Measurements from ENCODE around the gene EEF1G. TPM values are rescaled to one million over a fixed set of nuclear protein-coding genes. Genes with fewer than 3 reads are reported as not detected.

EEF1G gene
- total and polyA plus RNA-seq, 2 of the 13 experiments (the other 11 are each of a cell fraction or from before 2014, with no cell fraction given) = 1,787 to 2,144 TPM

DNA sequence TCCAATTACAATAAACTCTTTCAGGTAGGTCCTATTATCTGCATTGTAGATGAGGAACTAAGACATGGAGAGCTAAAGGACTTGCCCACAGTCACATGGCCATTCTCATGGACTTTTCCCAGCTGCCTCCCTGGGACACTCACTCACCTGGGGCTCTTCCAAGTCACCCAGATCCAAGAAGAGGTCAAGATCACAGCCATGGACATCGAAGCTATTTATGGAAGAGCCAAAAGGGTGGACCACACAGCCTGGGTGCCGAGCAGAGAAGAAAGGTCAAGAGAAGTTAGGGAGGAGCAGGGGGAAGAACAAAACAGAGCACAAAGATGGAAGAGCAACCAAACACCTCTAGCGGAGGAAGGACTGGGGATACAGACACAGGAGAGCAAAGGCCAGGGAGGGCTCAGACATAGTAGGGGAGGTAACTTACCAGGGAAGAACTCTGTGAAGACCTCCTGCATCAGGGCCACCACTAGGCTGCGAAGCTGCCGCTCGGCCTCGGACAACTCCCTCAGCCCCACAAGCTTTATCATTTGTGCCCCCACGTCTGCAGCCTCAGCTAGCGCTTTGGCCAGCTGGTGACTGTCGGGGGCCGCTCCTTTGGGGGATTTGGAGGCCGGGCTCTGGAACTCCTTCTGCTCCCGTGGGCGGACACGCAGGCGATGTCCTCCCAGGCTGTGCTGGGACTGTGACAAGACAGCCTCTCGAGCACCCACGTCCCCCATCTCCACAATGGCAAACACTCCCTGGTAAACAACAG, 7.4 kb upstream of the EEF1G start:
- no peak for TF ChIP-seq AKAP8 (CRISPR knock-in tag; IDR thresholded peaks at IDR 0.05)
- no peak for TF ChIP-seq HNF4A (CRISPR knock-in tag; IDR thresholded peaks at IDR 0.05)
- TF ChIP-seq, protein P1, sequence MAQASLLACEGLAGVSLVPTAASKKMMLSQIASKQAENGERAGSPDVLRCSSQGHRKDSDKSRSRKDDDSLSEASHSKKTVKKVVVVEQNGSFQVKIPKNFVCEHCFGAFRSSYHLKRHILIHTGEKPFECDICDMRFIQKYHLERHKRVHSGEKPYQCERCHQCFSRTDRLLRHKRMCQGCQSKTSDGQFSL (CRISPR knock-in tag; IDR thresholded peaks at IDR 0.05) = no peak
- TF ChIP-seq, protein P2, sequence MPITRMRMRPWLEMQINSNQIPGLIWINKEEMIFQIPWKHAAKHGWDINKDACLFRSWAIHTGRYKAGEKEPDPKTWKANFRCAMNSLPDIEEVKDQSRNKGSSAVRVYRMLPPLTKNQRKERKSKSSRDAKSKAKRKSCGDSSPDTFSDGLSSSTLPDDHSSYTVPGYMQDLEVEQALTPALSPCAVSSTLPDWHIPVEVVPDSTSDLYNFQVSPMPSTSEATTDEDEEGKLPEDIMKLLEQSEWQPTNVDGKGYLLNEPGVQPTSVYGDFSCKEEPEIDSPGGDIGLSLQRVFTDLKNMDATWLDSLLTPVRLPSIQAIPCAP (CRISPR knock-in tag; IDR thresholded peaks at IDR 0.05; ENCODE audit: low read depth) = no peak
- TF ChIP-seq, protein P3, sequence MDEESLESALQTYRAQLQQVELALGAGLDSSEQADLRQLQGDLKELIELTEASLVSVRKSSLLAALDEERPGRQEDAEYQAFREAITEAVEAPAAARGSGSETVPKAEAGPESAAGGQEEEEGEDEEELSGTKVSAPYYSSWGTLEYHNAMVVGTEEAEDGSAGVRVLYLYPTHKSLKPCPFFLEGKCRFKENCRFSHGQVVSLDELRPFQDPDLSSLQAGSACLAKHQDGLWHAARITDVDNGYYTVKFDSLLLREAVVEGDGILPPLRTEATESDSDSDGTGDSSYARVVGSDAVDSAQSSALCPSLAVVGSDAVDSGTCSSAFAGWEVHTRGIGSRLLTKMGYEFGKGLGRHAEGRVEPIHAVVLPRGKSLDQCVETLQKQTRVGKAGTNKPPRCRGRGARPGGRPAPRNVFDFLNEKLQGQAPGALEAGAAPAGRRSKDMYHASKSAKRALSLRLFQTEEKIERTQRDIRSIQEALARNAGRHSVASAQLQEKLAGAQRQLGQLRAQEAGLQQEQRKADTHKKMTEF (CRISPR knock-in tag; IDR thresholded peaks at IDR 0.05) = no peak
- no peak for TF ChIP-seq MTF1 (CRISPR knock-in tag; IDR thresholded peaks at IDR 0.05)
- H3K27ac ChIP-seq (ENCODE audit: extremely low read length, insufficient read depth, low read length) = no peak overlapping the region
- intact Hi-C loops (cut with micrococcal nuclease; ENCODE audit: unreplicated experiment) = no loop called here
- no peaks in the 10 kb centered on the region for H3K79me2 ChIP-seq (ENCODE audit: insufficient read depth, low read length)
- H3K4me3 ChIP-seq (replicated peaks in 1 of 3; ENCODE audit: insufficient read depth in 1 of 3, low read depth in 2 of 3, low read length in 3 of 3) = no peak overlapping the region
- H3K4me1 ChIP-seq (ENCODE audit: insufficient read depth, low read length) = peaks cover 10% of the 10 kb centered on the region
- no TSS peak for BruUV-seq (replicated peaks)
- no peaks in the 10 kb centered on the region for H3K27me3 ChIP-seq (ENCODE audit: control insufficient read depth in 1 of 2, insufficient read depth in 2 of 2, low read length in 2 of 2)
- POLR2A ChIA-PET = interaction anchor here (2.6 kb wide), 1 partner anchor 11 kb away, joined by 12 read pairs; the partner anchor contains the start of gene TUT1
- ATAC-seq (no peak), FAIRE-seq (no peak), DNase-seq (ENCODE audit: low spot score) (no peak)
- no peaks in the 10 kb centered on the region for H4K20me1 ChIP-seq (ENCODE audit: insufficient read depth, low read length)
- CTCF ChIA-PET (ENCODE audit: low intra/inter-chr PET ratio, low total read pairs) = no interaction called here
- H3K9ac ChIP-seq (ENCODE audit: insufficient read depth, low read depth, low read length) = no peak overlapping the region
- H3K36me3 ChIP-seq (replicated peaks in 1 of 2; ENCODE audit: control insufficient read depth in 1 of 2, insufficient read depth in 2 of 2, low read length in 2 of 2) = peaks cover 15 to 39% of the 10 kb centered on the region in 2 experiments
- no peaks in the 10 kb centered on the region for H3K9me3 ChIP-seq (ENCODE audit: low read length)
- no peak overlapping the region for H2AFZ ChIP-seq (ENCODE audit: low read length)
- in situ Hi-C loops (cut with HindIII; ENCODE audit: extremely low pct_ligation_motif_present, low pct_unique_long_range_greater_than_20kb) = no loop called here
- no peak overlapping the region for H3K4me2 ChIP-seq (ENCODE audit: low read depth, low read length)
- WGBS (ENCODE audit: low lambda C conversion rate) = 93% methylated on average over 16 of the region's 18 CpGs

Measured in HepG2 (cell line).